GM19240 (cell line): ENCODE data around the gene MCEMP1.

Source experiments
- DNase-seq: peaks from one replicate; pipeline ENCODE4 v3.0.0; 2011; ENCODE audit warnings: low spot score; ENCODE audit not compliant: insufficient read length

MCEMP1 gene

DNA sequence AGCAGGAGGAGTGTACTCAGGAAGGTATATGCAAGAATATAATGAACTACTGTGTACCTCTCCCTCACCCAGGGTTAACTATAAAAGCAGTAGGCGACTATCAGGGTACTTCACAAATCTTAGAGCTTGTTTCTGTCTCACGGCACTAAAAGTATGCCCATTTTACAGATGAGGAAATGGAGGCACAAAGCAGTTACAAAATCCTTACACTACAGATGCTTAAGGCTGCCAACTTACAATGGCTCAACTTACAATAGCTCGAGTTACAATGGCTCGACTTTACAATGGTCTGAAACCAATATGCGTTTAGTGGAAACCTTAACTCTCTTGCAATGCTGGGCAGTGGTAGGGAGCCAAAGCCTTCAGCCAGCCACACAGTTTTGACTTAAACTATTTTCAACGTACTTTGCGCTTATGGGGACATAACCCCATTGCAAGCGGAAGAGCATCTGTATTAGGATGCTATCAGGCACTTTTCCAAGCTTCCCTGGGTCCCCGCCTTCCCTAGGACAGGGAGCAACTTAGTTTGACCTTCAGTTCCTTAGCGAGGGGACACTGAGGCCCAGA, 20.9 kb downstream of the MCEMP1 start:
- DNase-seq, result no peak

DNA sequence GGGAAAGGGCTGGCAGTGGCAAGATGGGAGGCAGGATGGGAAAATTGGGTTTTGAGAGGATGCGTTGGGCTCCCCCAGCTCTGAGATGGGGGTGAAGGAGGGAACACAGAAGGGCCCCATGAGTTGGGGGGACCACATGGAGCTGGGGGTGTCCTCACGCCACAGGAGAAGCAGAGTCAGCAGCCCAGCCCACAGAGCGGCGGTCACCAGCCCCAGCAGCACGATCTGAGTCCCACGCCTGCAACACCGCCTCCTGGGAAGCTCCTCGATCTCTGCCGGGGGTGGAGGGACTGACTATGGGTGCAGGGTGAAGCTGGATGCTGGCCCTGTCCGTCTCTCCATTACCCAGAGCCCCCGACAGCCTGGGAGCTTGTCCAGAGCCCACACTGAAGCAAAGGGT, 21.7 kb downstream of the MCEMP1 start:
- no peak for DNase-seq

DNA sequence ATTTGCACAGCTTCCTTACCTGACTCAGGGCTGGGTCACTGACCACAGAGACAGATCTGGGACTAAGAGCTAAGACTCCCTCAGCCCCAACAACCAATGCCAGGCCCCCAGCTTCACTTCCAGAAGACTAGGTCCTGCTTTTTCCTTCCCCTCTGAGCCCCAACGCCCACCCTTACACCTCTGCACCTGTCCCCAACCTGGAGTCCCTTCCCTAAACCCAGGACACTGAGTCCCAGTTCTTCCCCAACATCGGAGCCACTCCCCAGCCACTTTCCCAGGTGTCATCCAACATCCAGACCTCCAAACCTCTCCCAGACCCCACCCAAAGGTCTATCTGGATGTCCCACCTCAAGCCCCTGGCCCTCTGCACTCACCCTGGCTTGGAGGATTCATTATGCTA, 22.1 kb downstream of the MCEMP1 start:
- DNase-seq, result no peak

DNA sequence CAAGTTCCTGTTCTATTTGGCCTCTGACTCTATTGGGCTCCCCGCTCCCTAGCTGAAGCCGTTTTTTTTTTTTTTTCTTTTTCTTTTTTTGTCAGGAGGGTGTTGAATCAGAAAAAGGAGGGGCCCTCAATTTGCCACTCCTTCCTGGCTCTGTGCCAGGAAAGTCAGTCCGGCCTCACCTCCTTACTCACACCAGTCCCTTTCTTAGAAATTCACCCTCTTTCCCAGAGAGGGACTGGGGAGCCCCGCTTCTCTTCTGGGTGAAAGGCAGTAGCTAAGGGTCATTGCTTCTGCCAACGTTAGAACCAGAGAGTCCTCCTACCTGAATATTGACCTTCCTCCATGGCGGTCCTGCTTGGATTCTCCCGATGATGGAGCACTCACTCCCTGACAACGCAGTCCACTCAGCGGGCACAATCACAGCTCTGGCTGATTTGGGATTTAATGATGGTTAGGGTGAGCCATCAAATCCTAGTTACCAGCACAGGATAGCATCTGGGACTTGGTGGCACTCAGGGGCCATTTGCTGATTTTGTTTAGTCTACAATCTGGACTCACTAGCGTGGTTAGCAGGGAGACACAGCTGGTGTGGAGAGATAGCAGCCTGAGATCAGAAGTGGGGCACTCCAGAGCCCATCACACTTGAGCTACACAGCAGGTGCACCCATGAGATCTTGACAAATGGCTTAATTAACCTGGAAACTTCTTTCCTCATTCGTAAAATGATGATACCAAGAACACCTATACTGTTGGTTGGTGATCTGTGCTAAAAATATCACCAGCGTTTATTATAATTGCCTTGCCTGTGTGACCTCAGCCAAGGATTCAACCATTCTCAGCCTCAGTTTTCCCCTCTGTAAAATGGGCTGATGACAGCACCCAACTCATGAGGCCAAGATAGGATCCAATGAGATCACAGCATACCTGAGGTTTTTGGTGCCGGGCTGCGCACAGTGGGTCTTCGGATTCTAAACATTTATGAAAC, 22.8 kb downstream of the MCEMP1 start:
- DNase-seq, result no peak

DNA sequence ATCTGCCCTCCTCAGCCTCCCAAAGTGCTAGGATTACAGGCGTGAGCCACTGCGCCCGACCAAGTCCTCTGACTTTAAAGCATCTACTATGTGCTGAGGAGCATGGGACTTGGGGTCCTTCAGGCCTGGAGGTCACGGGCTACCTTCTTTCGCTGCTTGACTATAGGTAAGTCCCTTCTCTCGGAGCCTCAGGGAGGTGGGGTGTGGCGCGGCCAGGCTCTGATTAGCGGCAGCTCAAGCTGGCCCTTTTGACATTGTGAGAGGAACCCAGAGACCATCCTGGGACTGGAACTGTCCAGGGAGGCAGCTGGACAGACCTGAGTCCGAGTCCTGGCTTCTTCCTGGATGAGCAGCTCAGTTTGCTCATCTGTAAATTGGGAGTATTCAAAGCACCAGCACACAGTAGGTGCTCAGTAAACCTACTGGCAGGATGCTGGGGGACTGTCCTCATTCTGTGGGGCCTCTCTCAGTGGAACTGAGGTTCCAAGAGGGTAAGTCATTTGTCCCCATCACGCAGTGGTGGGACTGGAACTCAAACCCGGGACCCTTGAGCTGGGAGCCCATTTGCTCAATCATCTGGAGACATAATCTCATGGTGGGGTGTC, 24.3 kb downstream of the MCEMP1 start:
- no peak for DNase-seq

DNA sequence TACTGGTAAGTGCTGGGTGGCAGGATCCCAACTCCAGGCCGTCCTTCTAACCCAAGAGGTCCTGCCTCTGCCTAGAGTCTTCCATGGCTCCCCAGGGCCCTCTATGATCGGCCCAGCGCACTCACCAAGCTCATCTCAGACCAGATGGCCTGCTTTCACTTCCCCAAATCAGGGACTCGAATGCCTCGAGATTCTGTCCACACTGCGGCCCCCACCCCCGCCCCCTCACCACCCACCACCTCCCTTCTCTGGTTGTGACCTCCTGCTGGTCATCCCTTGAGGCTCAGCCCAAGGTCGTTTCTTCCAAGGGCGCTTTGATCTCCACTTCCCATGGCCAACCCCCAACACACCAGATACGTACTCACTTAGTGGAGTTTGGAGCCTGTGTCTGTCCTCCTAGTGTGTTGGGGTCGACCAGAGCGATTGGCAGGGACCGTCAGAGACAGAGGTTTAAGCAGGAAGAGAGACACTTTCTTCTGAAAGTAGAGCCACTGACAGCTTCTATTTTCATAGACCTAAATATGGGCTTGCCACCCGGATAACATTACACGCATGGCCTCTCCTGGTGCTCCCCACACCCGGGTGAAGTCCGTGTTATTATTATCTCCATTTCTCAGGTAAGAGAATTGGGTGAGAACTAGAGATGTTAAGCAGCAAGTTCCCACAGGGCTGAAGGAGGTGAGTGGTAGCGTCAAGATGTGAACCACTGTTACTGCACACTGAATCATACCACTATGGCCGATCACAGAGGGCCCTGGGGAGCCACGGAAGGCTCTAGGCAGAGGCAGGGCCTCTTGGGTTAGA, 25.0 kb downstream of the MCEMP1 start, which contains the start of gene FCER2:
FCER2 (minus strand) TSS at position 478 of the 804 bp plus-strand sequence. CDS start 2,371 bp downstream, outside the sequence.
- peak; percentile 58 for DNase-seq

DNA sequence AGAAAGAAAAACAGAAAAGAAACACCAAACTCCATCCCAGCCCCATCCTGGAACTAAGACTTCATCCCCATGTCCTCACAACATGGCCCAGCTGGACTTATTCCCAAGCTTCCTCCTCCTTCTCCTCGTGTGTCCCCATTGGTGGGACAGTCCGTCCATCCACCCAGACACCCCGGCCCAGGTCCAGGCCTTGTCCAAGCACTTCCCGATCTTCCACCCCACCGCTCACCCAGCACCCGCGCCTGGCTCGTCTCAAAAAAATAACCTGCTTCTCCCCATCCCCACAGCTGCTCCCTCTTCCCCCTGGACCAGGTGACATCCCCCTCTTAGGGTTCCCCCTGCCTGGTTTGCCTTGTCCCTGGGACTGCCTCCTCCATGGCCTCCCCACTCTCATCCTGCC, 26.4 kb downstream of the MCEMP1 start:
- no peak for DNase-seq

DNA sequence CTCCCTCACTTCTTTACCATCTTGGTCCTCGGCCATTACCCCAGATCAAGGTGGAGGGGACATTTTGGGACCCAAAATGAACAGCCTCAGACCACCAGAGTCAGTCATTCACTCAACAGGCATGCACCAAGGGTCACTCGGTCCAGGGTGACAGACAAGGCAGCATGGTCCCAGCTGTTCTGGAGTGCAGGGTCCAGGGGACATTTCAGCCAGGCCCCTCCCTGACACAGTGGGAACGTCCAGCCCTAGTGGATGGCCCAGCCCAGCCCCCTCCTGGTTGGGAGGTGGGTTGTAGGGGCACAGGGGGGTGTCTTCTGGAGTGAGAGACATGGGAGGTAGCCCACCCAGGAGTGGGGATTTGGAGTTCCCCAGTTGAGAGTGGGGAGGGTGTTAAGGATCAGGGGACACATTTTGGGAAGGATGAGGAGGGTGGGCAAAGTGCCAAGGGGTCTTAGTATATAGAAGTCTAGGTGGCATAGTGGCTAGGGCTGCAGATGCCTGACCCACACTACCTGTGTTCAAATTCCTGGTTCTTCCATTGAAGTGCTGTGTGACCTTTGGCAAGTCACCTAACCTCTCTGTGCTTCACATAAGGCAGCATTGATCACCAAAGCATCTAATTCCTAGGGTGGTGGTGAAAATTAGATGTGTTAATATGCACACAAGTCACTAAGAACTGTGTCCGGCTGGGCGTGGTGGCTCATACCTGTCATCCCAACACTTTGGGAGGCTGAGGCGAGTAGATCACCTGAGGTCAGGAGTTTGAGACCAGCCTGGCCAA, 27.6 kb downstream of the MCEMP1 start:
- DNase-seq, result no peak

DNA sequence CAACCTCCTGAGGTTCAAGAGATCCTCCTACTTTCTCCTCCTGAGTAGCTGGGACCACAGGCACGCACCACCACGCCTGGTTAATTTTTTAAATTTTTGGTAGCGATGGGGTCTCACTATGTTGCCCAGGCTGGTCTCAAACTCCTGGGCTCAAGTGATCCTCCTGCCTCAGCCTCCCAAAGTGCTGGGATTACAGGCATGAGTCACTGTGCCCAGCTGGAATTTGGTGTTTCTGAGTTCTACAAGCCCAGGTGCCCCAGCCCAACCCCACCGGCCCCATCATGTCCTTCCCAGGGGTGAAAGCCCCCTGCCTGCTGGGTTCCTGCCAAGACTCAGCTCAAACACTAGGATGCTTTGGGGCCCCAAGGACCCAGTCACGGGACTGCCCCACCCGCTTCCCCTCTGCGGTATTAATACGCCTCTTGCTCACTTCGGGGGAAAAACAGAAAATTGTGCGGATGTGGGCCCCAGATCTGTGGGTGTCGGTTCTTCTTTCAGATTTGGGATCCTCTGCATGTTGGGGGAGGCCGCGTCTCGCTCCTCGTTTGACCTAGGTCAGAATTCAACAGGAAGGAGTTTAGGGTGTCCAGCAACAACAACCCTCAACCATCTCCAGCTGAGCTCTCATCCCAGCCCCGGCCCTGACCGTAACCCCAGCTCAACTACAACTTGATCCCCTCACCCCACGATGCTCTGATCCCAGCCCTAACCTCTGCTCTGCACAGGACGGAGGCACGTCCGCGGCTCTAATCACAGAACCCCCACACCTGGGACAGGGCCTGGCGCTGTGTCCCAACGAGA, 28.7 kb downstream of the MCEMP1 start:
- peak; percentile 42 for DNase-seq

DNA sequence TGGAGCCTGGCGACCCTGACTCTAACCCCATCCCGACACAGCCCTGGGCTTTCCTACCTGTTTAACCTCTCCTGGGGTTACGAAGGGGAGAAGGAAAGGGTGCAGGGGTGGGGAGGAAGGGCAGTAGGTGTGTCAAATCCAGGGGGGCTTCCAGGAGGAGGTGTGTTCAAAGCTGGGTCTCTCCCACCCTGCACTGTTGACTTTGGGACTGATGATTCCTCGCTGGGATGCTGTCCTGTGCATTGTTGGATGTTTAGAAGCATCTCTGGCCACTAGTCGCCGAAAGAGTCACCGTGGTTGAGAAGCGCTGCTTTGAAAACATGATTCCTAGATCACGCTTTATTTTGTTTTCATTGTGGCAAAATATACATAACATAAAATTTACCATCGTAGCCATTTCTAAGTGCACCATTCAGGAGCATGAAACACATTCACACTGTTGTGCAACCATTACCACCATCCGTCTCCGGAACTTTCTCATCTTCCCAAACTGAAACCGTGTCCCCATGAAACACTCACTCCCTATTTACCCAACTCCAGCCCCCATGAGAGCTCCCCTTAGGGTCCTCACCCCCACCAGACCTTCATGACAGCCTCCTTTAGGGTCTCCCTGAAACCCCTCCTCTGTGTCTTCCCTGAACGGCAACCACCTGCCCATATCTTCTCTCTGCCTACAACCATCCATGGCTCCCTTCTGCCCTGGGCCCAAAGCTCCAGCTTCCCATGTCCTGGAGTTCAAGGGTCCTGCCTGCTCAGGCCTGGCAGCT, 29.5 kb downstream of the MCEMP1 start:
- DNase-seq, result no peak

DNA sequence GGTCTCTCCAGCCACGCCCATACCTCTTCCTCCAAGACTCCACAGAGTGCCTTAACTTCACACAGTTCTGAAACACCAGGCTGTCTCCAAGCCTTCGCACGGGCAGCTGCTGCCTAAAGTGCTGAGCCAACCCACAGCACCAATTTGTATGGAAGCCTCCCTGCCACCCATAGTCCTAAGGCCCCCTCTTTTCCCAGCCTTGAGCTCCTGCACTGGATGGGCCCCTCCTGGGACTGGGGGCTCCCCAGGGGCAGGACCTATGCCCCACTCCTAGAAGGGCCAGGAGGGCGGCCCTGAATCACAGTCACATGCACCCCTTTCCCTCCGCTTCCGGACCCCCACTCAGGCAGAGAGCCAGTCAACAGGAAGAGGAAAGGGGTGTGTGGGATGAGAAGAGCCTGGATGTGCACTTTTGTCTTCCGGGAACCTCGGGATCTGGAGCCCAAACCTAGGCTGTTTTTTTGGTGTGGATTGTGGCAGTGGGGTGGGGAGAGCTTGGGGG, 30.1 kb downstream of the MCEMP1 start:
- no peak for DNase-seq

DNA sequence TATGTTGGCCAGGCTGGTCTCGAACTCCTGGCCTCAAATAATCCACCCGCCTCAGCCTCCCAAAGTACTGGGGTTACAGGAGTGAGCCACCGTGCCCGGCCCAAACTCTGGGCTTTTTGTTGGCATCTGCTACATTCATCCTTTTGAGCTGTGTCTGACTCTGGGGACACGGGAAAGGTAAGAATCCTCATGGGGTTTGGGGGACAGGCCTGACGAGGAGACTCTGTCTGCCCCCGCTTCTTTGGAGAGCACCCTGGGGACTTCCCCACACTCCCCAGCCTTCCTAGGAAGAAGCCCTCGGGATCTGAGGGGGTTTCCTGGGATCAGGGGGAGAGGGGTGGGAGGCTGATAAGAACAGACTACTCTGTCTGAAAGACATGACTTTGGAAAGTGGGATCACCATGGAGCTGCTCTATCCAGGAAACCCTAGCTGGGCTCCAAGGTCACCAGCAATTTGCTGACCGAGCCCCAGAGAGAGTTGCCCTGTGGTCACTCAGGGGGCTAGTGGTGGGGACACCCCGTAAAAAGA, 33.1 kb downstream of the MCEMP1 start:
- no peak for DNase-seq

DNA sequence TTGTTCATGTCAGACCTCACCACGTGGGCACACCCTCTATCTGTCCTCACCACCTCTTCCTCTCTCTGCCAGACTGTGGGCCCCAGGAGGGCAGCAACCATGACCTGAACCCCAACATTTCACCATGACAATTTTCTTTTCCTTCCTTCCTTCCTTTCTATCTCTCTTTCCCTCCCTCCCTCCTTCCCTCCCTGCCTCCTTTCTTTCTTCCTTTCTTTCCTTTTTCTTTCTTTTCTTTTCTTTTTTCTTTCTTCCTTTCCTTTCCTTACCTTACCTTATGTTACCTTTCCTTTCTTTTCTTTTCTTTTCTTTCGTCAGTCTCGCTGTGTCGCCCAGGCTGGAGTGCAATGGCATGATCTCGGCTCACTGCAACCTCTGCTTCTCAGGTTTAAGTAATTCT, 33.7 kb downstream of the MCEMP1 start:
- no peak for DNase-seq

DNA sequence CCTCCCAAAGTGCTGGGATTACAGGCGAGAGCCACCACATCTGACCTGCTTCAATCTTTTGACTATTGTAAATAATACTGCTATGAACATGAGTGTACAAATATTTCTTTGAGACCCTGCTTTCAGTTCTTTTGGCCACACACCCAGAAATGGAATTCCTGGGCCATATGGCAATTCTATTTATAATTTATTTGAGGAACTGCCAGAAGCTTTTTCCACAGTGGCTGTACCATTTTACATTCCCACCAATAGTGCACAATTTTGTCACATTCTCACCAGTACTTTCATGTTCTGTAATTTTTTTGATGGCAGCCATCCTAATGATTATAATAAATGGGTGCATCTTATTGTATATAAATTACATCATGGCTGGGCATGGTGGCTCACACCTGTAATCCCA, 38.8 kb downstream of the MCEMP1 start:
- no peak for DNase-seq

DNA sequence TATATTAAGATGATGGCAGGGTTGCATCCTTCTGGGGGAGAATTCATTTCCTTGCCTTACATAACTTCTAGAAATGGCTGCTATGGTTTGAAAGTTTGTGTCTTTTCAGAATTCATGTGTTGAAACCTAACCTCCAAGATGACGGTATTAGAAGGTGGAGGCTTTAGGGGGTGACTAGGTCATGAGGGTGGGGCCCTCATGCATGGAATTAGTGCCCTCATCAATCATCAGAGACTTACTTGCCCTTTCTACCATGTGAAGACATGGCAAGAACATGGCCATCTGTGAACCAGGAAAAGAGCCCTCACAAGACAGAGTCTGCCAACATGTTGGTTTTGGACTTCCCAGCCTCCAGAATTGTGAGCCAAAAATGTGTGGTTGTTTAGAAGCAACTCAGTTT, 39.9 kb downstream of the MCEMP1 start:
- DNase-seq, result no peak

DNA sequence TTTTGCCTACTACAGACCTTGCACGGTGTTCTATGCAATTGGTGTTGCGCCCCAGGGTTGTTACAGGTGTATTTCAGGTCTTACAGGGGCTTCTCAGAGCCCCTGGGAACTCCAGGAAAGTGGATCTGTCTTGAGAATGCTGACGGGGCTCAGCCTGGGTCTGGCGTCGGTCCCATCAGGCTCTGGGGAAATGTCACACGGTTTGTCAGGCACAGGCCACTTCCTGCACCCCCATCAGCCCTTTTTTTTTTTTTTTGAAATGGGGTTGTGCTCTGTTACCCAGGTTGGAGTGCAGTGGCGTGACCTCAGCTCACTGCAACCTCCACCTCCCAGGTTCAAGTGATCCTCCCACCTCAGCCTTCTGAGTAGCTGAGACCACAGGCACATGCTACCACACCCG, 41.8 kb downstream of the MCEMP1 start:
- no peak for DNase-seq

DNA sequence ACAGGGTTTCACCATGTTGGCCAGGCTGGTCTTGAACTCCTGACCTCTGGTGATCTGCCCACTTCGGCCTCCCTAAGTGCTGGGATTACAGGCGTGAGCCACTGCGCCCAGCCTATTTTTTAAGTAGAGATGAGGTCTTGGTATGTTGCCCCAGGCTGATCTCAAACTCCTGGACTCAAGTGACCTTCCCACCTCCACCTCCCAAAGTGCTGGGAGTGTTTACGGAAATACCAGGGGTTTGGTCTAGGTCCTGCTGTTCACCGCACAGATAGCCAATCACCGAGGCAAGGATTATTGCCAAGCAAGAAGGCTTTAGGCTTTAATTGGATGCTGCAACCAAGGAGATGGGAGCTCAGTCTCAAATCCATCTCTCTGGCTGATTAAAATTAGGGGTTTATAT, 43.5 kb downstream of the MCEMP1 start:
- DNase-seq, result no peak

DNA sequence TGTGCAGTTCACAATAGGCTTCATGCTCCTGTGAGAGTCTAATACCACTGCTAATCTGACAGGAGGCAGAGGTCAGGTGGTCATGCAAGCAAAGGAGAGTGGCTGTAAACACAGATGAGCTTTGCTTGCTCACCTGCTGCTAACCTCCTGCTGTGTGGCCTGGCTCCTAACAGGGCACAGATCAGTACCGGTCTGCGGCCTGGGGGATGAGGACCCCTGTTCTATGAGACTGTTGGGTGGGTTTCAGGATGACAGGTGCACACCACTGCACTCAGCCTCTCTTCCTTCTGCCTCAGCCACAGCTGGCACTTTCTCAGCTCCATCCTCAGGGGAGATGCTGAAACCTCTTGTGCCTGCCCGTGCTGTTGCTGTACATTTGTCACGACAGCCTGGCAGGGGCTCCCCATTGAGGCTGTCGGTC, 45.4 kb downstream of the MCEMP1 start:
- DNase-seq, result no peak

DNA sequence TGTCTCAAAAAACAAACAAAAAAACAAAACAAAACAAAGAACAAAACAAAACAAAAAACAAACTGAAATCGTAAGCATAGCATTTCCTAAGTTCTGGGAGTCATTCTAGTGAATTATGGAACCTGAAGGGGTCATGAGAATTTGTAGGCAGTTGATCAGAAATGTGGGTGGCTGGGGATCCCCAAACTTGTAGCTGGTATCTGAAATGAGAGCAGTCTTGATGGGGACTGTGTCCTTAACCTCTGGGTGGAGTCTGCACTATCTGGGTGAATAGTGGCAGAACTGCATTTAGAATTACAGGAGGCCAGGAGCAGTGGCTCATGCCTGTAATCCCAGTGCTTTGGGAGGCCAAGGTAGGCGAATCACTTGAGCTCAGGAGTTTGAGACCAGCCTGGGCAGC, 48.9 kb downstream of the MCEMP1 start:
- DNase-seq, result no peak
